Renal cortical epithelial cell (primary cell): ENCODE measurements around the gene LGALS9. TPM values are rescaled to one million over a fixed set of nuclear protein-coding genes. Genes with fewer than 3 reads are reported as not detected.

Source experiments
- DNase-seq: peaks from one replicate; pipeline ENCODE4 v3.0.0-alpha.2; 2011; ENCODE audit warnings: low read depth
- total RNA-seq: library from RNA; depleted of rRNA; stranded (reverse); fragments of >200 nt; gene quantifications from 2 replicates; pipeline ENCODE4 v1.2.3, GENCODE V29; 2014

Gene LGALS9
- total RNA-seq, 1 donor from 2014 or later, result 2.3 TPM

DNA sequence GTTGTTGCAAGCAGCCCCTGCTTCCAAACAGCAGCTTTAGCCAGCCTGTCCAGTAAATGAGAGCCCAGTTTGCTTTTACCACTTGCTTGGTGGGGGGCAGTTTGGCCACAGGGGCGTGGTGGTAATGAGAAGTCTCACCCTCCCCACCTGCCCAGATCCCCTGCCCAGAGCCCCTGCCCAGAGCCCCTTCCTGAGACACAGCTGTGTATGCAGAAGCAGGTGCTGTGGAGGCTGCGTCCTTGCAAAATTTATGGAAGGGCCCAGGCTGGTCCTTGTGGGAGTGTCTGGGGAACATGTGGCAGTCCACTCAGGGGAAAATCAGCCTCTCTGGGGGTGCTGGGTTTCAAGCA lies 27.6 kb upstream of the LGALS9 start:
- DNase-seq, result no peak

DNA sequence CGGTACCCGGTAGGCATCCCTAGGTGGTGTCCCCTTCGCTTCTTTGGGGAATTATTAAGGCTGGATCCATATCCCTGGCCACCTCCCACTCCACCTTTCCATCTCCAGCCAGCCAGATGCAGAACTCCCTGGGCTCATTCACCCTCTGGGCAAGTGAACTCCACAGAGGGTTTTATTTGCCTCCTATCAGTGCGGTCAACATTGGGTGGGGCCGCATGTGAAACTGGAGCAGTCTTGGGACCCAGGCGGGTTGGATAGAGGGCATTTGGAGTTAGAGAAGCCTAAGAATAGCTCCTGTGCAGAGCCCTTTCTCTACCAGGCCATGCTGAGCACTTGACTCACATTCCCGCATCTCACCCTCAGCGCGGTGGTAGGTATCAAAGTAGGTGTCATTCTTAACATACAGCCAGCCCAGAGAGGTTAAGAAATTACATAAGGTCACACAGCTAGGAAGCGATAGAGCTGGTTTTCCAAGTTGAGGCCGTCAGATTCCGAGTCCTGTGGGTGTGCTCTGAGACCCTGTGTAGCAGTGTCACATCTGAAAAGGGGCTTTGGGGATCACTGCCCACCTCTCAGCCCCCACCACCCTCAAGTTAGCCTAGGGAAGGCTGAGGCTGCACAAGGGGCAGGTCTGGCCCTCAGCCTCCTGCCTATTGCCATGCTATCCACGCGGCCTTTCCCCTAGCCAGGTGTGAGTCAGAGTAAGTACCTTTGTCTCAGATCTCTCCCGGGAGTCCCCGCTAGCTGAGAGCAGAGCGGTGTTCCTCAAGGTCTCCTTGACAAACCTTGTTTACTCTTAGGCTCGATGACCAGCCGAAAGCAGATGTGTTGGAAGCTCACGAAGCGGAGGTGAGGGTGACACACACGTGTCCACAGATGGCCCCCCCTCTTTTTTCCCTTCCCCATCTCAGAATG lies 26.9 kb upstream of the LGALS9 start:
- no peak for DNase-seq

DNA sequence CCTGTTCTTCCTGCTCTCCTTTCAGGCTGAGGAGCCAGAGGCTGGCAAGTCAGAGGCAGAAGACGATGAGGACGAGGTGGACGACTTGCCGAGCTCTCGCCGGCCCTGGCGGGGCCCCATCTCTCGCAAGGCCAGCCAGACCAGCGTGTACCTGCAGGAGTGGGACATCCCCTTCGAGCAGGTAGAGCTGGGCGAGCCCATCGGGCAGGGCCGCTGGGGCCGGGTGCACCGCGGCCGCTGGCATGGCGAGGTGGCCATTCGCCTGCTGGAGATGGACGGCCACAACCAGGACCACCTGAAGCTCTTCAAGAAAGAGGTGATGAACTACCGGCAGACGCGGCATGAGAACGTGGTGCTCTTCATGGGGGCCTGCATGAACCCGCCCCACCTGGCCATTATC lies 25.6 kb upstream of the LGALS9 start:
- no peak for DNase-seq

DNA sequence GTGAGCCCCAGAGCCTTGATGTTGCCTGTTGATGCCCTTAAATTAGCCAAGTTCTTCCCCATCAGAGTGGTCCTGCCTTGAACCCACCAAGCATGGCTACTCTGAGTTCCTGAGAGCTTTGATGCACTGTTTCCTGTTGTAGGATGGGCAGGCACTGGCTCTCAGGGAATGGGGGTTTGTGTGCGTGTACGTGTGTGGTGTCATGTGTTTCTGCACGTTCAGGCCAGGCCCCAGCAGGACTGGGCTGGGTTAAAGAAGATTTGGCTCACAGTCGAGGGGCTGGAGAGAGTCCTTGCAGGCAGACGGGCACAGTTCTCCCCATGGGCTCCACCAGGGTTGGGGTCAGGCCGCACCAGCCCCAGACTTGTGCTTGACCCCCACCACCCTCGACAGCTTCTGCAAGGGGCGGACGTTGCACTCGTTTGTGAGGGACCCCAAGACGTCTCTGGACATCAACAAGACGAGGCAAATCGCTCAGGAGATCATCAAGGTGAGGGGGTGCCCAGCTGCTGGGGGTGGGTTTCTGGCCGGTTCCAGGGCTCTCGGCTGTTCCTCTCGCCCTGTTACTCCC lies 23.4 kb upstream of the LGALS9 start:
- DNase-seq, result no peak

DNA sequence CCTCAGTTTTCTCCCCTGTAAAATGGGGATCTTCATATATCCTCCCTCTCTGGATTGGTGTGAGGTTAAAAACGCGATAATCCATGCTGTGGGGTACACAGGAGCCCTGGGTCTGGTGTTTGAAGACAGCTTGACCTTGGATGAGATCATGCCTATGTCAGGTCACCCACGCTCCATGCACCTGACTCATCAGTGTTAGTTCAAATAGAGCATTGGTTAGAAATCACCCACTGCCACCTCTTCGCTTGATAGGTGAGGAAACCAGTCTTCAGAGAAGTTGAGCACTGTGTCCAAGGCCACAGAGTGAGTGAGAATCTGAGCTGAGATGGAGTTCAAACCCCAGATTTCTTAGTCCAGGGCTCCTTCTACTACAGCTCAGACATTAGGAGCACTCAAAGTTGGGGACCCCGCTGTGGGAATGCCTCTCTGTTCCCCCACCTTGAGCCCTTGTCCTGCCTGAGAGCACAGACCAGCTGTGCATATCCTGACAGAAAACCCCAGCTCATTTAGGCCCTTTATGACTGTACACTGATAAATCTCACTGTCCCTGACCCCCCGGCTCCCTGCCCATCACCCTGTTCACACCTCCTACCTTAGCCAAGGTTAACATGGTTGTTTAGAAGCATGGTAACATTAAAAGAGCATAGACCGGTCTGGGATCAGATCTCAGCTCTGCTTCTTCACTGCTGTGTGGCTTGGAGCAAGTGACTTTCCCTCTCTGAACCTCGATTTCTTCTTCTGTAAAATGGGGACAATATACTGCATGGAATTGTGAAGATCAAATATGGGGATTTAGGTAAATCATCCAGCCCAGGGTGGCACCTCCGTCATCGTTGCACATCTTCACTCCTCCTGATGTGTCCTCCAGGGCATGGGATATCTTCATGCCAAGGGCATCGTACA lies 22.4 kb upstream of the LGALS9 start:
- peak; percentile 38 for DNase-seq

DNA sequence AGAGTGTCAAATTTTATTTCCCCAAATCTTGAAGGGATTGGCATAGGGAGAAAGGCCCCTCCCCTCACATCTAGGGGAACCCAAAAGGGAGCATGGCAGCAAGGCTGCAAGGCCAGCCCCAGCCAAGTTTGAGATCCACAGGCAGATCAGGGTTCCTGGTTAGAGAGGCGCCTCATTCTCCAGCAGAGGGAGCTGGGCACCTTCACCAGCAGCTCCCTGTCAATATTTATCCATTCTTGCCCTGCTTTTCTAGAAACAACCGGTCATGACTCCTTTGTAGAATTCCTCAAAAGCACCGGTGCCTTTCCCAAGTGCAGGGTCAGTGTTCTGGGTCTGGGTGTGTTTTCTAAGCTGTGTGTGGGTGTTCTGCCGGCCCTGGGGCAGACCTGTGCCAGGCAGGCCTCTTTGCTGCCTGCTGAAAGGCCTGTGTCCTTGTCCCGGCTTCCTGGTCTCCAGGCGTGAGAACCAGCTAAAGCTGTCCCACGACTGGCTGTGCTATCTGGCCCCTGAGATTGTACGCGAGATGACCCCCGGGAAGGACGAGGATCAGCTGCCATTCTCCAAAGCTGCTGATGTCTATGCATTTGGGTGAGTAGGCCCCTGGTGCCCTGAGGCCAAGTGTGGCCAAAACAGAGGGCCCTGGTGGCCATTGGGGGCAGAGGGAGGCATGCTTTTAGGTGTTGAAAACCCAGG lies 21.2 kb upstream of the LGALS9 start:
- peak; percentile 94 for DNase-seq

DNA sequence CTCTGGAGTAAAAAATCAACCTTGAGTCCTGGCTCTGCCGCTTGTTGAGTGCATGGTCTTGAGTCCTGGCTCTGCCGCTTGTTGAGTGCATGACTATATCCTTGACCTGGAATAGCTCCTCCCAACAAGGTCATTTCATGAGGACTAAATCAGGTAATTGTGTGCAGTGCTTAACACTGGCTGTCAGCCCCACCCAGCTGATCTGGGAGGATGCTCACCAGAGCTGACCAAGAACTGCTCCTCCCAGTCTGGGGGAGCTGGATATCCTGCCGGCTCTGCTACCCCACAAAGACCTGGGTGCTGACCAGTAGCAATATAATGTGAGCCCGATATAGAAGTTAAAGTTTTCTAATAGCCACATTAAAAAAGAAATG lies 20.7 kb upstream of the LGALS9 start:
- DNase-seq, result no peak

DNA sequence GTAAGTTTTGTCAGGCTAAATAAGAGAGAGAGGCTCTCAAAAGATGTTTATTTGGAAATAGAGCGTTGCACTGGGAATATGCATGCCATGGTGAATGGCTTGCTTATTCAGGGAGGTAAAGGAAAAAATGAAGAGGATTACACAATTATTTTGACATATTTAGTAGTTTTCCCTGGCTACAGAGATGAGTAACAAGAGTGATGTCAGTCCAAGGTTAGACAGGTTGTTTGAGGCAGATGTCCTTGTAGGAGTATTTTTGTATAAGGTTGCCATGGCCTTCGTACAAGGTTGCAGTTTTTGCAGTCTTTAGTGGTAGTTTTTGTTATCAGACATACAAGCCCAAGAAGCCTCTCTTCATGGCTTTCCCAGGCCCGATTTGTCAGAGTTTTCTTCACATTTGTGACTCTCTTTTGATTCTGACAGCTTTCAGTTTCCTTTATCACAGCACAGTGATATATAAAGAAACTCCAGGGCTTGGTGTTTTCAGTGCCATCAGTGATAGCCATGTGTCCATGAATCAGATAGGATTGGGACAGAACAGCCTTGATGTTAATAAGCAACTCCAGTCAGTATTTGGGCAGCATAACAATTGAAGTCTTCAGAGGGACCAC lies 18.7 kb upstream of the LGALS9 start:
- no peak for DNase-seq

DNA sequence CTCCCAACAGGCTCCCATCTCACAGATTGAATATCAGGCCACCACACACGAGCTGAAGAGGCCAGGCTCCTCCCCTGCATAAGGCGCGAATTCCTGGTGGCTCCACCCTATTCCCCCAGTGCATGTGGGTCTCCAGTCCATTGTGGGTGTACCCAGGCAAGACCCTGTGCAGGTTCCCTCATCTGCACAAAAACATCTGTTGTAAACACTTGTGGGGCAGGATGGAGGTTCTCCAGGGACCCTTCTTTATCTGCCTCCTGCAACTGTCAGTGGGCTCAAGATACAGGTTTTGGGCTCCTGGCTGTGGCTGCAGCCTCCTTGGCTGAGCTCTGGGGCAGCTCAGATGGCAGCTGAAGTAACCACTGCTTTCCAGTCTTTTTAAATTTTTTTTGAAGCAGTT lies 17.6 kb upstream of the LGALS9 start:
- DNase-seq, result no peak

DNA sequence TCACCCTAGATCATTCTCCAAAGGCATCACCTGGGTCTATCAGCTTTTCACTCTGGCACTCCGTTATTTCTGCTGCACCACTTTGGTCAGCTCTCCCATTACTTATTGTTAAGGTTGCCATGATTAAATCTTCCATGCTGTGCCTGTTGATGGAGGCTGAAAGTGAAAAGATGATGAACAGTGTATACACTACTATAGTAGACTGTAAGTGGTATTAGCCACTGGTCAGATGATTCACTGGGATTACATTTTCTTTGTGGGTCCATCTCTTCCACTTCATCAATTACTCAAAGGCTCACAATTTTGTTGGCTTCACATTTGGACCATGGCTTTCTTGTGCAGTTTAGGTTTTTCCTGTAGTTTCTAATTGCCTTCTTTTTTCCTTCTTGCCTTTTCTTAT lies 15.9 kb upstream of the LGALS9 start:
- DNase-seq, result no peak

DNA sequence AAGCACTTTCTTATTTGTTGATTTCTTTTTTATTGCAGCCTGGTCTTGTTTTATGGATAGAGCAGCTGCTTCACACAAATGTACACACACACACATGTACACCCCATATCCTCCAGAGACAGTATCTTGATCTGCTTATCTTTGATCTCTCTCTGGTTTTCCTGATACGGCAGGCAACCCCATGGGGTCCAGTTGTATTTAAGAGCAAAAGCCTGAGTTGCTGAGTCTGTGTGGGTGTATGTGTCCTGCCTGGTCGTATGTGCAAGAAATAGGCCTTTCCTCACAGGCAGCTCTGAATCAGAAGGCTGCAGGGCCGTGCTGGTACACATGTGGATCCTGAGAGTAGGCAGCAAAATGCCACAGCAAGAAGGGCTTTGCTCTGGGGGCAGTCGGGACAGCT lies 14.6 kb upstream of the LGALS9 start:
- DNase-seq, result no peak

DNA sequence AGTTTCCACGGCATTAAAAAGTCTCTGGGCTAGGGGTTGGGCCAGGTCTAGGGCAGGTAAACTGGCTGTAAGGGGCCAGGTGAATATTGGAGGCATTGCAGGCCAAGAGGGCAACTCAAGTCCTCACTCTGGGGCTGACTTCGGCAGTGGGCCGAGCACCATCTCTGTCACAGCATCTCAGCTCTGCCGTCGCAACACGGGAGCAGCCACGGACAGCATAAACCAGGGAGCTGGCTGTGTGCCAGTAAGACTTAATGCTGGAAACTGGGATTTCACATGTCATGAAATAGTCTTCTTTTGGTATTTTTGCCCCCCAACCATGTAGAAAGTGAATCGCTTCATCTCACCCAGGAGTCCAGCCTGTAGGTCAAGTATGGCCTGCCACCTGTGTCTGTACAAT lies 12.6 kb upstream of the LGALS9 start:
- DNase-seq, result no peak

DNA sequence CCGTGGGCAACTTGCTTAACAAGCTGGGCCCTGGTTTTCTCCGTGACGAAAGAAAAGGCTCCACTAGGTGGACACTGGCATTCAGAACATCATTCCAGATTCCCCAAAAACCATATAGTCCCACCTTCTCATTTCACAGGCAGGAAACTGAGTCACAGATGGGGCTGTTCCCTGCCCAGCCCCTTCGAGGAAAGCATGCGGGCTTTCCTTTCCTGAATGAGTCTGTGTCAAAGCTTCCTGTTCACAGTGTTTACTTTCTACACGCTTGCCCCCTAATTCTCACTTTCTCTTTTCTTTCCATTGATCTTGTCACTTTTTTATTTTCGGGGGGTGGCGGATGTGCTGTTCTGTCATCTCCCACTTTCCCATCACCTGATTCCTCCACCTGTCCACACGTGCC lies 10.3 kb upstream of the LGALS9 start:
- no peak for DNase-seq

DNA sequence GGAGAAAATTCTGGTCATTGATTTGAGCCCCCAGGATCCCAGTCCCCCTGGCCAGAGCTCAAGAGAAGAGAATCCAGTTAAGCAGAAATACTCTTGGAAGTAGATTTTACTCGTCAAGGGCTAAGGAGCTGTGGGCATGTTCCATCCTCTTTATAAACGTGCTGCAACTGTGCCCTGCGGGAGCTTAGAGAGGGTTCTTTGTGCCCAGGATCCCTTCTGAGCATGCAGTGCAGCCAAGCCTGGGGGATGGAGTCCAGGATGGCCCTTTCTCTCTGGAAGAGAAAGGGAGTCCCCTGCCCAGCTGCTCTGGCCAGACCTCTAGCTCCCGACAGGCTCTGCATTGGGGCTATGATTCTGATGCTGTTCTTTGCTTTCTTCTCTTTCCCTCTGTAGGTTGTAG lies 9.5 kb upstream of the LGALS9 start:
- DNase-seq, result no peak

DNA sequence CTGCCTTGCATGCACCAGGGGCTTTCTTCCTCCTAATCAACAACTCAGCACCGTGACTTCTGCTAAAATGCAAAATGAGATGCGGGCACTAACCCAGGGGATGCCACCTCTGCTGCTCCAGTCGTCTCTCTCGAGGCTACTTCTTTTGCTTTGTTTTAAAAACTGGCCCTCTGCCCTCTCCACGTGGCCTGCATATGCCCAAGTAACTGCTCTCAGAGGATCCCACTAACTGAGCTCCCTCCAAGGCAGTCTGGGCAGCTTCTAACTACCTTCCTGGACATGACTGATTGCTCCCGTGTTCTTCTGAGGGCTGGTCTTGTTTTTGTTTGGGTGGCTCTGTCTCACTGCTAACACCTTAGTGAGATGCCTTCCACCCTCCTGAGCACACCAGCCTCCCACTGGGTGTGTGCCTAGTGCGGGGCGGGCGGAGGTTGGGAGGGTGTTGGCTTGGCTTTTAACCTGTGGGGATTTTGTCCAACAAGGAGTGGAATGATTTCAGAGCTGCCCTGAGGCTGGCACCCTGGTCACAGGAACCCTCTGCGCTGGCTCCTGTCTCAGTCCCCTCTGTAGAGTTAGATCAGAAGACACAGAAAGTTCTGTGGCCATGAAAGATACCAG lies 8.9 kb upstream of the LGALS9 start:
- DNase-seq, result no peak

DNA sequence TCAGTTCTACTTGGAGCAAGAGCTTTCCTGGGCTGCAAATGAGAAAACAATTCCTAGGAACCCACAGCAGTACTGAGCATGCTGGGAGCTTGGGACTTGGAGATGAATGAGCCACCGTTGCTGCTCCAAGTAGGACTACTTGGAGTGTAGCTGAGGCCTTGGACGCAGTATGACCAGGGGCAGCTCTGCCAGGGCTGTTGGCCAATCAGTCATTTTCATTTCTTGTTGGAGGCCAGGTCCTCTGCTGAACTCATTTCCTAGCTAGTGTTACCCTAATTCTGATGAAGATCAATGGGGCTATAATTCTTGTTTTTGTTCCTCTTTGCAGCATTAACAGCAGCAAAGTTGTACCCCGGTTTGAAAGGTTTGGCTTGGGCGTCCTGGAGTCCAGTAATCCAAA lies 8.0 kb upstream of the LGALS9 start:
- DNase-seq, result no peak

DNA sequence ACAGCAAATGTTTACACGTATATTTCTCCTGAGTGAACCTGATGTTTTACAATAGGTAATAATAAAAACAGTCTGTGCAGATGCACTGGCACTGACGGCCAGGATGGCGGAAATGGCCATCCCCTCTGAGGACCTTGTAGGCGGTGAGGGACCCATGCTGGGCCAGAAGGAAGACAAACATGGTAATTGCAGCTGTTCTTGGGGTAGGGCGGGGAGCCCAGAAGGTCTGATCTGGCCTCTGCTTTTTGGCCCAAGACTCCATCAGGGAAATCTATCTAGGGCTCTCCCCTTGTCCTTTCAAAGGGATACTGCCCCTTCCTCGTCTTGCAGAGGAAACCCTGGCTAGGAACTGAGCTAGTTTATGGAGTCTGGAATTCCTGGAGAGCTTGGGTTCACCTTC lies 7.4 kb upstream of the LGALS9 start:
- no peak for DNase-seq

DNA sequence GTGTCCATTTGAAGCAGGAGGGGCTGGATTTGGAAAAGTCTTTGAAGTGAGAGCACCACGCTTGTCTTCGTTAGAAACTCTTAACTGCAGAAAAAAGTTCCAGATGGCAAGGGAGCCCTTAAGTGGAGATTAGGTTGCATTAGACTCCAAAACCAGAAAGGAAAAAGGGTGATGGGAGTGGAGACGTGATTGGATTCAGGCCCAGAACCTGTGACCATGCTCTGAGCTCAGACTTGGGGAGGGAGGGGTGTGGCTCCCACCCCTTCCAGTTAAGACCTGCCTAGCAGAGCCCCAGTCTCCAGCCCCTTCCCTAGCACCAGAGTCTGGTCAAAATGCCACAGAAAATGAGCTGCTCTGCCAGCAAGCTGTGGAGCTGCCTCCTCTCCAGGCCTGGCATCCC lies 6.4 kb upstream of the LGALS9 start:
- DNase-seq, result no peak

DNA sequence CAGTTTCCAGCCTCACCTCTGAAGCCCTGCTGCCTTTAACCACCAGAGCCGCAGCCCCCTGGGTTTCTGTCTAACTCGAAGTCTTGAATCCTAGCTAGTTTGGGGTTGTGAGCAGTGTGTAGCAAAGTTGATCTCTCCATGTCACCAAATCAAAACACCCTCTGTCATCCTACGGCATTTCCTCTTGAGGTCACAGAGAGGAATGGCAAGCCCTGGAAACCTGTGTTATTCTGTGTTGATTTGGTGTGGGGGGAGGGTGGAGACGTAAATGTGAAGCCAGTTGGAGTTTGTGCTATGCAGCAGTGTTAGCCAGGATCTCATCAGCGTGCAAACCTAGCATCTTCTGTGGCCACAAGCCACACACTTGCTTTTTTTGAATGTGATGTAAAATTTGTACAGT lies 5.1 kb upstream of the LGALS9 start:
- no peak for DNase-seq

DNA sequence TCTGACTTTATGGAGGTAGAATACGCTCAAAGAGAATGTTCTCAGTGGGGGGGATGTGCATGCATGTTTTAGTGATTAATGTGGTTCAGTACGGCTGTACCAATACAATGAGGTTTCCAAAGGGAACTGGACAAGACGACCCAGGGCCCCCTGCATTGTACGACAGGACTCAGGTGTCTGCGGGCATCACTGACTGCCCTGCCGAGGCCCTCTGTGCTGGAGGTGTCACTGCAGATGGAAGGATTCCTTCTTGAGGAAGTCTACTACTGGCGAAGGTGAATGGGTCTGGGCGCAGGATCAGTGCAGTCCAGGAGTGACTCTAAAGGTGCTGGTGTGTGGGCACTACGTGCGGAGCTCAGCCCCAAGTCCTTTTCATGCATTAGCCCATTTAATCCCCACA lies 3.5 kb upstream of the LGALS9 start:
- no peak for DNase-seq

DNA sequence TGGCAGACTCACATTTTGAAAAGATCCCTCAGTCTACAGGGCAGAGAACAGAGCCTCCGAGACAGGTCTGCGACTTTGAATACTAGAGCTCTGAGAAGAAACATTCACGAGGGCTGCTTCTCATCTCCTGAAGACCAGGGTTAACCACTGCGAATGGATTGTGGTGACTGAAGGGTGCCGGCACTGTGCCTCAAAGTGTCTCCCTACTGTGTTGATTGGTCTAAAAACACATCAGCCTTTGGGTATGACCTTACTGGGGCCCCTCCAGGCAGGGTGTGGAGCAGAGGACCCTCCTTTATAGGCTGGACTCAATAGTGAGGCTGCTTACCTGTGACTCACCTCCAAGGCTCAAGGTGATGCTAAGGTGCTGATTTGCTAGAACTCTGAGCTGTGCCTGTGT lies 2.6 kb upstream of the LGALS9 start:
- no peak for DNase-seq
